Esophagus squamous epithelium (tissue), 5 donors: ENCODE results near the gene GPHN. TPM values are rescaled to one million over a fixed set of nuclear protein-coding genes. Genes with fewer than 3 reads are reported as not detected.

ENCODE experiments used
- DNase-seq: peaks from one replicate; lab custom pipeline; 2025; lab: John Stamatoyannopoulos, UW
- H3K27ac ChIP-seq, 4 donors: fragments of 200-600 bp; sonication (generic); one replicate each; pipeline ENCODE4 v1.5.1; 2016 to 2019; ENCODE audit warnings: mild to moderate bottlenecking in 1 of 4
- H3K27me3 ChIP-seq, 4 donors: fragments of 200-600 bp; sonication (generic); 1 replicate in 3 of 4; 2 replicates in 1 of 4; pipeline versions ENCODE4 v1.5.1 to v1.6.0; 2017 to 2021; ENCODE audit warnings: antibody characterized with exemption in 1 of 4
- H3K36me3 ChIP-seq, 3 donors: fragments of 200-600 bp; sonication (generic); one replicate each; pipeline ENCODE4 v1.5.1; 2016 to 2019
- H3K4me1 ChIP-seq, 3 donors: fragments of 200-600 bp; sonication (generic); one replicate each; pipeline ENCODE4 v1.5.1; 2017 to 2019
- H3K4me3 ChIP-seq, 4 donors: fragments of 200-600 bp; sonication (generic); 1 replicate in 3 of 4; 2 replicates in 1 of 4; pipeline ENCODE4 v1.5.1; 2016 to 2019; ENCODE audit warnings: mild to moderate bottlenecking in 2 of 4, moderate library complexity in 1 of 4
- H3K9me3 ChIP-seq, 3 donors: fragments of 200-600 bp; sonication (generic); one replicate each; pipeline ENCODE4 v1.5.1; 2016 to 2019
- POLR2A ChIP-seq, 4 donors: fragments of 450-650 bp; IDR thresholded peaks; one replicate each; pipeline ENCODE4 v1.6.1; 2017; ENCODE audit warnings: antibody characterized with exemption in 4 of 4, mild to moderate bottlenecking in 4 of 4, moderate library complexity in 3 of 4
- WGBS, 2 donors: methylation state at CpG; one replicate each; pipeline ENCODE4 v1.1.5; 2018; 5-methylcytosine and 5-hydroxymethylcytosine counted together
- intact Hi-C: fragments of 100-400 bp; cut with DNase I; formaldehyde crosslinking; loops from one replicate; pipeline ENCODE4 v1.15.0; 2022
- total RNA-seq, 4 donors: library from RNA; depleted of rRNA; stranded (reverse); fragments of >200 nt; gene quantifications; one replicate each; pipeline ENCODE4 v1.1.0, GENCODE V29; 2016
- TF ChIP-seq, protein P1 (sequence below), 6 experiments: fragments of 450-650 bp in 4 of 6; fragments of 200-600 bp in 2 of 6; sonication (generic) in 2 of 6; IDR thresholded peaks; one replicate each; pipeline ENCODE4 v1.5.1; 2016 to 2019; ENCODE audit warnings: antibody characterized with exemption in 6 of 6, mild to moderate bottlenecking in 4 of 6, moderate library complexity in 4 of 6
- donor health status: DM: yes; HTN: yes; CAD: no.

The GPHN gene
- total RNA-seq, 4 donors from 2014 or later = 8.3 to 28.4 (median 12.8) TPM

GRCh38 chr14:66982247-66982646 lies 474.3 kb downstream of the GPHN start:
- Histone ChIP-seq H3K27me3 (no peaks in the 10 kb centered on the region), H3K4me1 (no peaks in the 10 kb centered on the region), H3K4me3 (no peak overlapping the region), H3K9me3 (no peaks in the 10 kb centered on the region), H3K36me3 (no peaks in the 10 kb centered on the region), H3K27ac (no peak overlapping the region)
- no peak for TF ChIP-seq POLR2A (IDR thresholded peaks at IDR 0.05)
- TF ChIP-seq, protein P1, sequence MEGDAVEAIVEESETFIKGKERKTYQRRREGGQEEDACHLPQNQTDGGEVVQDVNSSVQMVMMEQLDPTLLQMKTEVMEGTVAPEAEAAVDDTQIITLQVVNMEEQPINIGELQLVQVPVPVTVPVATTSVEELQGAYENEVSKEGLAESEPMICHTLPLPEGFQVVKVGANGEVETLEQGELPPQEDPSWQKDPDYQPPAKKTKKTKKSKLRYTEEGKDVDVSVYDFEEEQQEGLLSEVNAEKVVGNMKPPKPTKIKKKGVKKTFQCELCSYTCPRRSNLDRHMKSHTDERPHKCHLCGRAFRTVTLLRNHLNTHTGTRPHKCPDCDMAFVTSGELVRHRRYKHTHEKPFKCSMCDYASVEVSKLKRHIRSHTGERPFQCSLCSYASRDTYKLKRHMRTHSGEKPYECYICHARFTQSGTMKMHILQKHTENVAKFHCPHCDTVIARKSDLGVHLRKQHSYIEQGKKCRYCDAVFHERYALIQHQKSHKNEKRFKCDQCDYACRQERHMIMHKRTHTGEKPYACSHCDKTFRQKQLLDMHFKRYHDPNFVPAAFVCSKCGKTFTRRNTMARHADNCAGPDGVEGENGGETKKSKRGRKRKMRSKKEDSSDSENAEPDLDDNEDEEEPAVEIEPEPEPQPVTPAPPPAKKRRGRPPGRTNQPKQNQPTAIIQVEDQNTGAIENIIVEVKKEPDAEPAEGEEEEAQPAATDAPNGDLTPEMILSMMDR (IDR thresholded peaks at IDR 0.05) = no peak
- no peak for DNase-seq
- intact Hi-C loops = no loop called here

- no peaks in the 10 kb centered on the region for H3K9me3 ChIP-seq
- H3K36me3 ChIP-seq = peaks cover 0 to 9% (median 0%) of the 10 kb centered on the region in 3 donors
- H3K27me3 ChIP-seq = no peaks in the 10 kb centered on the region
- no peak for DNase-seq
- H3K4me1 ChIP-seq = no peaks in the 10 kb centered on the region
- intact Hi-C loops = no loop called here
- TF ChIP-seq, protein P1 (IDR thresholded peaks at IDR 0.05) = no peak
- no peak for TF ChIP-seq POLR2A (IDR thresholded peaks at IDR 0.05)
- no peak overlapping the region for H3K27ac ChIP-seq
- no peak overlapping the region for H3K4me3 ChIP-seq
- 82 to 84% methylated on average over 2 of the region's 2 CpGs for WGBS, 2 donors
These were observed 484.8 kb downstream of the GPHN start for GRCh38 chr14:66992776-66993175.

GRCh38 chr14:66993512-66993911 lies 485.6 kb downstream of the GPHN start:
- TF ChIP-seq POLR2A (IDR thresholded peaks at IDR 0.05) = no peak
- TF ChIP-seq, protein P1 (IDR thresholded peaks at IDR 0.05) = no peak
- Histone ChIP-seq H3K27me3 (no peaks in the 10 kb centered on the region), H3K4me1 (no peaks in the 10 kb centered on the region), H3K27ac (no peak overlapping the region), H3K36me3 (peaks cover 0 to 12% (median 0%) of the 10 kb centered on the region in 3 donors), H3K4me3 (no peak overlapping the region), H3K9me3 (no peaks in the 10 kb centered on the region)
- DNase-seq = no peak
- 56 to 79% methylated on average over 1 of the region's 1 CpG for WGBS, 2 donors
- intact Hi-C loops = no loop called here

DNA sequence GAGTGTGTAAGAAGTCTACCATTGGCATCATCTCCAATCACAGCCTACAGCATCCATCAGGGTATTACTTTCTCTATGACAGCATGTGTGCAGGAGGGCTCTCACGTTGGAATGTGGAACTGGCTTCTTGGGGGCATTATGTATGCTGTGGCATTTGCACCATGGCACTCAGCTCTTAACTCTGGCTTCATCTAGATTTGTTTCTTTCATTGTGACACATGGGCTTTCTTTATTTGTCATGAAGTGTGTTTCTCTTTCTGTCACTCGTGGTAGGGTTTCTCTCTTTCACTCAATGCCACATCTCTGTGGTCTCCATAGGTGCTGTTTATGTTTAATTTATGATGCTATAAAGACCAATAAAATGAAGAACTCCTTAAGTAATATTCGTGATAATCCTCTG lies 490.1 kb downstream of the GPHN start:
- H3K27ac ChIP-seq = no peak overlapping the region
- 75 to 86% methylated on average over 3 of the region's 3 CpGs for WGBS, 2 donors

GRCh38 chr14:66999978-67000377 lies 492.0 kb downstream of the GPHN start:
- no peaks in the 10 kb centered on the region for H3K9me3 ChIP-seq
- H3K27me3 ChIP-seq = no peaks in the 10 kb centered on the region
- peaks cover 0 to 12% (median 0%) of the 10 kb centered on the region in 3 donors for H3K36me3 ChIP-seq
- no peaks in the 10 kb centered on the region for H3K4me1 ChIP-seq
- H3K27ac ChIP-seq = no peak overlapping the region
- TF ChIP-seq, protein P1 (IDR thresholded peaks at IDR 0.05) = no peak
- TF ChIP-seq POLR2A (IDR thresholded peaks at IDR 0.05) = no peak
- no peak for DNase-seq
- intact Hi-C loops = no loop called here
- no peak overlapping the region for H3K4me3 ChIP-seq

More for the DNA sequence above, 490.1 kb downstream of the GPHN start:
- no peak overlapping the region for H3K4me3 ChIP-seq
- no peaks in the 10 kb centered on the region for H3K9me3 ChIP-seq
- H3K4me1 ChIP-seq = no peaks in the 10 kb centered on the region
- no peak for DNase-seq
- H3K27me3 ChIP-seq = no peaks in the 10 kb centered on the region
- TF ChIP-seq, protein P1 (IDR thresholded peaks at IDR 0.05) = no peak
- no peak for TF ChIP-seq POLR2A (IDR thresholded peaks at IDR 0.05)
- peaks cover 0 to 12% (median 0%) of the 10 kb centered on the region in 3 donors for H3K36me3 ChIP-seq
- intact Hi-C loops = no loop called here
